ENCODE results near the gene TRAF7.

DNA sequence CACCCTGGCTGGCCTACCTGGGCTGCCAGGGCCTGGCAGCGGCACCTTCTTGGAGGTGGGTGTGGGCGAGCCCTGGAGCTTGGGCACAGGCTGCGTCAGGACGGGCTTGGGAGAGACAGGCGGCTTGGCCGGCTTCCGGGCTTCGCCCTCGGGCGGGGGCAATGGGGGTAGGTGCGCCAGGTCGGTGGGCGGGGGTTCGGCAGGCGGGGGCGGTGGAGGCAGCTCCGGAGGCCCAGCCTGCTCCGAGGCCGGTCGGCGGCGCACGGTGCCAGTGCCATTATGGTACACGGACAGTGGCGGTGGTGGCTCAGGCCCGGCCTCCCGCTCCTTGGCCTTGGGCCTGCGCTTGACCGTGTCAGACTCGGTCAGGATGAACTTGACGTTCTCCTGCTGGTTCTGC is 24.0 kb downstream of the TRAF7 start:
- no peak for TF ChIP-seq PKNOX1 (IDR thresholded peaks at IDR 0.05)
- TF ChIP-seq LEF1 (IDR thresholded peaks at IDR 0.05; ENCODE audit: borderline replicate concordance), result no peak
- TF ChIP-seq L3MBTL2 (conservative IDR thresholded peaks at IDR 0.05), result no peak
- TF ChIP-seq ARNT (IDR thresholded peaks at IDR 0.05), result no peak
- TF ChIP-seq SP1 (IDR thresholded peaks at IDR 0.05), result no peak
- no peak for TF ChIP-seq FOXK2 (IDR thresholded peaks at IDR 0.05)
- TF ChIP-seq FOXM1 (IDR thresholded peaks at IDR 0.05; ENCODE audit: borderline replicate concordance), result no peak
- no peak for TF ChIP-seq TARDBP (IDR thresholded peaks at IDR 0.05)
- no peak for TF ChIP-seq ZNF384 (IDR thresholded peaks at IDR 0.05)
- no peak for TF ChIP-seq ELF4 (IDR thresholded peaks at IDR 0.05)
- TF ChIP-seq CTBP1 (IDR thresholded peaks at IDR 0.05; ENCODE audit: borderline replicate concordance), result no peak

All from HEK293T (cell line).